Measurements from ENCODE around the gene AGAP9. TPM values are rescaled to one million over a fixed set of nuclear protein-coding genes. Genes with fewer than 3 reads are reported as not detected.
"Not testable (repeated sequence)": the region's sequence is repeated elsewhere in the genome, so short reads cannot be mapped to it uniquely, and the experiment has no call there.

AGAP9 gene
- total RNA-seq, 2 experiments from 2014 or later, result 3.7 to 3.8 TPM

DNA sequence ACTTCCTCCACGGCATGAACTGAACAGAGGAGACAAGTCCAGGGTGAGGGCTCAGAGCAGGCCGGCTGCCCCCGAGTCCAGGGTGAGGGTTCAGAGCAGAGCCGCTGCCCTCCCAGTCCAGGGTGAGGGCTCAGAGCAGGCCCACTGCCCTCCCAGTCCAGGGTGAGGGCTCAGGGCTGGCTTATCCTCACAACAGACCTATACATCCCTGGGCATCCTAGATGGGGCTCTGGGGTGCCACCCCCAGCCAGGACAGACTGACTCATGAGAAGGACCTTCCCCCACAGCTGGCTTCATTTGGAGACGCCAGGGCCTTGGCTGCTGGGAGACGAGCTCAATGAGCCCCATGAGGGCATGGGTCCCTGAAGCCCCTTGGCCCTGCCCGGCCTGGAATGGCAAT, 33.8 kb downstream of the AGAP9 start:
- POLR2A ChIA-PET, CTCF ChIA-PET: not testable (repeated sequence)

DNA sequence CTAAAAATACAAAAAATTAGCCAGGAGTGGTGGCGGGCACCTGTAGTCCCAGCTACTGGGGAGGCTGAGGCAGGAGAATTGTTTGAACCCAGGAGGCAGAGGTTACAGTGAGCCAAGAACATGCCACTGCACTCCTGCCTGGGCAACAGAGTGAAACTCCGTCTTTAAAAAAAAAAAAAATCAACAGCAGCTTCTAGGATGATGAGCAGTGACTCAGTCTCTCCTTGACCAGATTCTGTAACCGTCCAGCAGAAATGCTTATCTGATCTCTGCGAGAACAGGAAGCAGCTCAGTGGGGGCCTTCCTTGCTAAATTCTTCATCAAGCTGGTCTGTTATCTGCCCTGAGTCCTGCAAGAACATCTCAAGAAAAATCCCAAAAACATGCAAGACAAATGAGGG, 37.5 kb downstream of the AGAP9 start:
- CTCF ChIA-PET, POLR2A ChIA-PET: not testable (repeated sequence)

DNA sequence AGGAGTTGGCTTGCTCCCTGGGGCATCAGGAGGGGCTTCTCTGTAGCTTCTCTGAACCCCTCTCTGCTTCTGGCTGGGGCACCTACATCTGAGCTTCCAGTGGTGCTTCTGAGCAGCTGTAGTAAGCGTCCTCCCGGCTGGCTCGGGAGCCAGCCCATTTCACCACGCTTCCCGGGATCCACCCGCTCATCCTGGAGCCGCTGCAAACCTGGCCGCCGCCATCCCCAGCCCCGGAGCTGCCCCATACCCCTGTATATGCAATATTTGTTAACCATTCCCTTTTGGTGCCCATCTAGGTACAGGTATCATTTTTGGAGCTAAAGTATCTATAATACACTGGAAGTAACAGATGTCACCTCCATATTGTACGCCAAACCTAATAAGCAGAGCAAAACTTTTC, 38.7 kb downstream of the AGAP9 start:
- CTCF ChIA-PET, POLR2A ChIA-PET: not testable (repeated sequence)

DNA sequence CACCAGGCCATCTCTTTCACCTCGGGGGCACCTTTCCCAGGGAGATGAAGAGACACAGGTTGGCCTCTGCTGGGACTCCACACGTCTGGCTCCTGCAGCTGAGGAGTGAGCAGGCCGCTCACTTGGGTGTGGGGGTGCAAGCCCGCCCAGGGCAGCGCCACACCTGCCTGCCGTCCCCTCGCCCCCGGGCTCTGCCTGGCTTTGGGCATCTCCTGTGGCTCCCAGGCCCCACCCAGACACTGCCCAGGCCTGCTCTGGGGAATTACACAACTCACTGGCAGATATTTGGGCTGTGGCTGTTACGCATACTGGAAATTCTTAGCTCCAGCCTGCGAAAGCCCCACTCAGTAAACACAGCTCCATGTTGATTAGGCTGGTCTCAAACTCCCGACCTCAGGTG, 39.5 kb downstream of the AGAP9 start, which contains the start of gene ANXA8:
ANXA8 (minus strand) TSS at position 193 of the 400 bp plus-strand sequence; CDS start at position 11, 182 bp downstream.
- CTCF ChIA-PET, POLR2A ChIA-PET: not testable (repeated sequence)

DNA sequence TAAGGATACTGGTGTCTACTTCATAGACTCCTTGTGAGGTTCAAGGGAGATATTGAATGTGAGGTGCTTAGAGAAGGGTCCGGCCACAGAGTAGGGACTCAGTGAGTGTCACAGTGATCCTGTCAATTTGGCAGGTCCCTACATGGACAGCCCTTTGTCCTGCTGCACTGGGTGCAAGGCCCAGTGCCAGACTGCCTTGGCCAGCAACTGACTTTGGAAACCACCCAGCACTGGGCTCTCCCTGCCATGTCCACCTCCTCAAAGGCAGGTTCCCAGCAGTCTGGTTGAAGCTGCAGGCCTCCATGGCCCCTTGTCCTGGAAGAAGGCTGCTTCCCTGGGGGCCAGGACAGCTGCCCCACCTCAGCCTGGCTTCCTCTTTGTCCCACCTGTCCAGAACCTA, 41.1 kb downstream of the AGAP9 start:
- CTCF ChIA-PET, POLR2A ChIA-PET: not testable (repeated sequence)

DNA sequence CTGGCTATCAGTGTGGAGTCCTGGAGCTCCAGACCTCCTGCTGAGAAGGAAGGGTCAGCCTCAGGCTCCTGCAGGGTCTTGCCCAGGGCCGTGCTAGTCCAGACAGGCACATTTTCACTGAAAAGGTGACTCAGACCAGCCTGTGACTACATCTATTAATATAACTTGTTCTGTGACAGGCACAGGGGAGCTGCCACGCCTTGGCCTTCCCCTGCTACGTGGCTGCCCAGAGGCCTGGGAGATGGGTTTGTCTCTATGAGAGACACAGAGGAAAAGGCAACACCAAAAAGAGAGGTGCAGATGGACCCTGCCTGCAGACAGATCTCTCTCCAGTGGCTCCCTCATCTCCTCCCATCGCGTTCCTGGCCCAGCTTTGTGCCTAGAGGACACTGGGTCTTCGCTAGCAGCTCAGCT, 41.7 kb downstream of the AGAP9 start:
- CTCF ChIA-PET, POLR2A ChIA-PET: not testable (repeated sequence)

DNA sequence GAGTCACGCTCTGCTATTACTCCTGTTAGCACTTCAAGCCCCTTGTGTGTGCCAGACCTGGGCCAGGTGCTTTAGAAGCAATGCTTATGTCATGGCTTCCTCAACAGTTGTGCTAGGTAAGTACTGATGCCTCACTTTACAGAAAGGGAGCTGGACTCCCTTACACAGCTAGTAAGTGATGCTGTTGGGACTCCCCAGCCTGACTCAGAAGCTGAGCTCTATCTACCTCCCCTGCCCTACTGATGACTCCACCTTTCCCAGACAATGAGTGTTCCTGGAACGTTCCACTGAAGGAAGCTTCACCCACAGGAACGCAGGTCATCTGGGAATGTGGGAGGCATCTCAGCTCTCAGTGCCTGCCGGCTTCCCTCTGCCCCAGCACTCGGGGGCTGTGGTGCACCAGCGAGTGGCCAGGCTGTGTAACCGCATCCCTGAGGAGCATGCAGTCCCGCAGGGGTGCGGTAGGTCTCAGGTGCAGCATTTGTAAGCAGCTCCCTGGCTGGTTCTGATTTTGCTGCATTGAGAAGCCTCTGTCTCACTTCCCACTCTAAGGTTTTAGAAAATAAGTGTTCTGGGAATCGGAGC, 42.2 kb downstream of the AGAP9 start:
- POLR2A ChIA-PET, CTCF ChIA-PET: not testable (repeated sequence)

DNA sequence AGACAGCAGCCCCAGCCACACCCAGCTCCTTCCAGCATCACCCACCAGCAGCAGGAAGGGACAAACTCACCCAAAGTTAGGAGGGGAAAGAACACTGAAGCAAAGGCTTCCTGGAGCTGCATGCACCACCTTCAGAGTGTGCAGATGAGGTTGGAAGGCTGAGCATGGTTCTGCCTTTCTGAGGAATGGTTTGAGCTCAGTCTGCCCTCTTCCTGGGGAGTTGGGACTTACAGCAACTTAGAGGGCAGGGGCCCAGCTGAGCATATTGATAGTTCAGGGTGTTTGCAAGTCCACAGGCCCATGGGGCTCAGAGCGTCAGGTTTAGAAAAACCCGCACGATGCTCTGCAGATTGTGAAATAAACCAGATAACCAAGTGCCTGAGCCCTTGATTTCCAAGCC, 43.3 kb downstream of the AGAP9 start:
- POLR2A ChIA-PET, result not testable (repeated sequence)

DNA sequence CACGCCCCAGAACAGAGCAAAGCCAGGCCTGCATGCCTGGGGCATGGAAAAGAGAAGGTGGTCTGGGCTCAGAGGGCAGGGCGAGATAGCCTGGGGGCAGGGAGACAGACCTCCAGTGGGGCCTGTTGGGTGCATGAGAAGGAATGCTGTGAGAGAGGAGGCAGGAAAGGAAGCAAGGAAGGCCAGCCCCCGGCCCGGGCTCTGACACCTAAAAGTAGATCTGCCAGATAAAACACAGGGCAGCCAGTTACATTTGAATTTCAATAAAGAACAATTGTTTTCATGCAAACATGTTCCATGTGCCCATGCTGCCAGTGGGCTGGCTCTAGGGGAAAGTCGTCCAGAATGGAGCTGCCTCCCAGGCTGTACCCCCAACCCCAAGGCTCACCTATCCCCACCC, 45.3 kb downstream of the AGAP9 start:
- POLR2A ChIA-PET, CTCF ChIA-PET: not testable (repeated sequence)

More for the DNA sequence above, 43.3 kb downstream of the AGAP9 start:
- CTCF ChIA-PET, result not testable (repeated sequence)

DNA sequence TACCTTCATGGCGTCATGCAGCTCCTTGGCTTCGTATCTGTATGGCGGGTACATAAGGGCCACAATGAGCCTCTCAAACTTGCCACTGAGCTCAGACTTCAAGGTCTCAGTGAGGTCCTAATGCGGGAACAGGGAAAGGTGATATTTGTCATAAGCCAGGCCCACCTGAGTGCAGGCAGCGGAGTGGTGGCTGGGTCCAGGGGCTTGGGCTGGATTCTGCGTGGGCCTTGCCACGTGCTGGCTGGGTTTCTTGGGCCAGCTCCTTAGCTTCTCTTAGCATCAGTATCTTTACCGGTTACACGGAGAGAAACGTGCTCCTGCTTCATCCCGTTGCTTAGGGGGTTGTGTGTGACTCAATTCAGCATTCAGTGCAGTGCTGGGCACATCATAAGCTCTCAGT, 46.4 kb downstream of the AGAP9 start:
- CTCF ChIA-PET, POLR2A ChIA-PET: not testable (repeated sequence)

DNA sequence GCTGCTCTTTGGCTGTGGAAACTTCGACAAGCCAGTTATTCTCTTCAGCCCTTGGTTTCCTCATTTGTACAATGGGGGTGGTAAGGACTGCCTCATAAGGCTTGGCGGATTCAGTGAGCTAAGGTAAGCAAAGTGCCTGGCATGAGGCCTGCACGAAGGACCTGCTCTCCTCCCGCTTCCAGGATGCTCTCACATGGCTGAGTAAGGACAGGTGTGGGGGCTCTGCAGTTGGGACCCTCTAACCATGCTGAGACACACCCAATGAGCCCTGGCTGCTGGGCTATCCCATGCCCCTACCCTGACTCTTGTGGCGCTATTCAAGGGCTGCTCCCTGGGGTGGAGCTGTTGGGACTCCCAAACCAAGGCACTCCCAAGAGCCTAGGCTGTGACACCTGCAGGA, 48.3 kb downstream of the AGAP9 start:
- POLR2A ChIA-PET, CTCF ChIA-PET: not testable (repeated sequence)

DNA sequence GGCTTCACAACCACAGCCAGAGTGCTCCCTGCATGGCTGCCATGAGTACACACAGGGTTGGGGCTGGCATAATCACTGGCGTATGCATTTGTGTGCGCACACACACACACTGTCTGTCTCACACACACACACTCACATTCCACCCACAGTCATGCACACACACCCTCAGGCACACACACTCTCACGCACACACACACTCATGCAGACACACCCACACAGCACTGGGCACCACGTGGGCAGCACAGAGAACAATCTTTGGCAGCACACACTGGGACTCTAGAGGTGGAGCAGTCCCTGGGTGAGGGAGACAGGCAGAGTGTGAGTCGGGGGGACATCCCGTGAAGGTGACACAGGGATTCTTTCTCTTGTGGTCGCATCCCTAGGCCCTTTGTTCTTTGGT, 49.9 kb downstream of the AGAP9 start:
- CTCF ChIA-PET, POLR2A ChIA-PET: not testable (repeated sequence)

DNA sequence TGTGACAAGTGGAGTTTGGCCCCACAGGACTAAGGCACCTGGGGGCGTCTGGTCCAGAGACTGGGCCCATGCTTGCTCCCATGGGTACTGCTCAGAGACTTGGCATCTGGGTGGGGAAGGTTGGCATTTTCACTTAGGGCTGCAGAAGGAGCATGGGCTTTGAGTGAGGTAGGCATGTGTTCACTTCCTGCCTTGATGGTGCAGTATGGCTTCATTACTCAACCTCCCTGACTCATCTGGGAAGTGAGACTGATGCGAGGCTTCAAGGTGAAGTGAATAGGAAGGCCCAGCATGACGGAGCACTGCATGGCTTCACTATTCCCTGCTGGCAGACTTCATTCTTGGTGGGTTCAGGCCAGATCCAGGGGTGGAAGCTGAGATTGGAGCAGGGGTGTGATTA, 50.8 kb downstream of the AGAP9 start:
- CTCF ChIA-PET, POLR2A ChIA-PET: not testable (repeated sequence)

DNA sequence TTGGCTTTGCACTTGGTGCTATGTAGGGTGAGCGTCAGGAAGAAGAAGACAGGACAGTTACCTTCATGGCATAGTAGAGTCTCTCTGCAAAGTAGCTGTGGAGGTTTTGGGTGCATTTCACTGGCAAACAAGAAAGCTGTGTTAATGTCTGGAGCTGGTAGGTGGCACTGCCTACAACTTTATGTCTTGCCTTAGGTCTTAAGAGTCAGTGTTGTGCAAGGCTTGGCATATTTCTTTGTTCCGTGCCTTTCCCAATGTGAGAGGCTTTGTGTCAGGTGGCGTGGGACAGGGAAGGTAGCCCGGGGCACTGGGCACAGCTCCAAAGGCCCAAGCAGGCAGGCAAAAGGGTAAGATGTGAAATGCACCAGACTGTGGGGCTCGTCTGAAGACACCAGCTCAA, 51.4 kb downstream of the AGAP9 start:
- POLR2A ChIA-PET, CTCF ChIA-PET: not testable (repeated sequence)

DNA sequence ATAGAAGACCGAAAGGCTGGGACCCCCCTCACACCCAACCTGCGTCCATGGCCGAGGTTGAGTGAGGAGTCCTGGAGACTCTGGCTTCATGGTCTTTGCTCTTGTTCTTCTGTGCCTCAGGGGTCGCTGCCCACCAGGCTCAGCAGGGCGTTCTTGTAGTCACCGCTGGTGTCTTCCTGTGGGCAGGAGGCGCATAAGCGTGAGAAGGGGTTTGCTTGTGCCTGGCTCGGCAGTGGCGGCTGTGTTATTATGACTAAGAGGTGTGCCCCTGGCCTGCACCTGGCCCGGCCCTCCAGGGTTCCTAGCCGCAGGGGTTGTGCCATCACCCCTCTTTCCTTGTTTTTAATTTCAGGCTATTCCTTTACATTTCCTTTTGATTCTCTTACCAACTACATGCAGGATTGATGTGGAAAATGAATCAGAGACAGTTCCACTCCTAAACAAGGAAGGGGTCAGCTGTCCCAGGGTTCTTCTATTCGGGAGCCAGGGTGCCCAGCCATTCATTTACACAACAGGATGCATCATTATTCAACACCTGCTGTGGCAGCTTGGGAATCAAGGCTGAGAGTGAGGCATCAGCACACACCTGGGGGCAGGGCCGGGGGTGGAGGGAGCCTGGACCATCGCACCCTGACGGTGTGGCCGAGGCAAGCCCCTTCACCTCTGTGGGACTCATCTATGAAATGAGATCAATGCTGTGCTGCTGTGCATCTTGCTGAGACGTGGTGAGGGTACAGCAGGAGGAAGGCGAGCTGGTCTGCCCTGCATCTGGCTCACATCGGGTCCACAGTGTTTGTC, 54.5 kb downstream of the AGAP9 start:
- CTCF ChIA-PET, POLR2A ChIA-PET: not testable (repeated sequence)

DNA sequence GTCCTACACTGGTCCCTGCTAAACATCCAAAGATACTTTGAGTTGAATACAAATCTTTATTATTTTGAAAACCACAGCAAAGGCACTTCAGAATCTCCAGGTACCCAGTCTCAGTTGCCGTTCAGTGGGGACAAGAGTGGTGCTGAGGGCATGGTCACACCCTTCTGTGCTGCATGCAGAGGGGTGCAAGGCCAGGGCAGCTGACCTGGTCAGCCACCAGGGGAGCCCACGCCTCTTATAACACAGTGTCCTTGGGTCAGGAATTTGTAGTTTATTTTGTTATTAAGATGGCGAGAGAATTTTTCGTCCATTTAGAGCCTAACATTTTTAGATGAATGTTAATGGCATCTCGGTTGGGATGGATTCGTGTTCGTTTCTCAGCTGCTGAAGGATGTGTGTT, 55.5 kb downstream of the AGAP9 start:
- CTCF ChIA-PET, POLR2A ChIA-PET: not testable (repeated sequence)

DNA sequence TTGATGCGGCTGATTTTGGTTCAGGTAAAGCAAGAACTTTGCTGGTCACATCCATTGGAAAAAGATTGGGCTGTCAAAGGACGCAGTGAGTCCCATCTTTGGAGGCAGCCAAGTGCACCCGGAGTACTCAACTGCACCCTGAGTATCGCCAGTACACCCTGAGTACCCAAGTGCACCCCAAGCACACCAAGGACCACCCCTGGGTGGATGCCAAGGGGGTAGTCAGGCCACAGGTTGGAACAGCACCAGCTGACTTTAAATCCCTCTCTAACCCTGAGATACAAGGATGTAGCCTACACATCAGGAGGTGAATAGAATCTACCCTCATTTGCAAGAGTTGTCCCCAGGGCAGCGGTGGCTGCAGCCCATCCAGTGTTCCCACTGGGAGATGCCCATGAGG, 56.0 kb downstream of the AGAP9 start:
- POLR2A ChIA-PET, CTCF ChIA-PET: not testable (repeated sequence)

DNA sequence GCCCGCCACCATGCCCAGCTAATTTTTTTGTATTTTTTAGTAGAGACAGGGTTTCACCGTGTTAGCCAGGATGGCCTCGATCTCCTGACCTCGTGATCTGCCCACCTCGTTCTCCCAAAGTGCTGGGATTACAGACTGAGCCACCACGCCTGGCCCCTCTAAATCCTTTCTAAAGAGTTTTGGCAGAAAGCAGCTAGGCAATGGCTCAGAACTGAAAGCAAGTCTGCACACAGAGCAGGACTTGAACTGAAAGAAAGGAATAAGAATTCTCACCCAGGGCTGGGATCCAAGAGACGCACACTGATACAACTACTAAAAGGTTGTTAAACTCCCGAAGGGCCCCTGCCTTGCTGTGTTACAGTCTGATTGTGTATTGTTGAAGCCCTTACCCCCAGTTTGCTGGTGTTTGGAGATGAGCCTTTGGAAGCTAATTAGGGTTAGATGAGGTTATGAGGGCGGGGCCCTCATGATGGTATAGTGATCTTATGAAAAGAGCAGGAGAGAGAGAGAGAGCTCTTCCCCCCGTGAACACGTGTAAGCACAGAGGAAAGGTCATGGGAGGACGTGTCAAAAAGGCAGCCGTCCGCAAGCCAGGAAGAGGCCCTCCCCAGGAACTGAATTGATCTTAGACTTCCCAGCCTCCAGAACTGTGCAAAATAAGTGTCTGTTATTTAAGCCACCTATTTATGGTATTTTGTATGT, 58.1 kb downstream of the AGAP9 start:
- POLR2A ChIA-PET, CTCF ChIA-PET: not testable (repeated sequence)

DNA sequence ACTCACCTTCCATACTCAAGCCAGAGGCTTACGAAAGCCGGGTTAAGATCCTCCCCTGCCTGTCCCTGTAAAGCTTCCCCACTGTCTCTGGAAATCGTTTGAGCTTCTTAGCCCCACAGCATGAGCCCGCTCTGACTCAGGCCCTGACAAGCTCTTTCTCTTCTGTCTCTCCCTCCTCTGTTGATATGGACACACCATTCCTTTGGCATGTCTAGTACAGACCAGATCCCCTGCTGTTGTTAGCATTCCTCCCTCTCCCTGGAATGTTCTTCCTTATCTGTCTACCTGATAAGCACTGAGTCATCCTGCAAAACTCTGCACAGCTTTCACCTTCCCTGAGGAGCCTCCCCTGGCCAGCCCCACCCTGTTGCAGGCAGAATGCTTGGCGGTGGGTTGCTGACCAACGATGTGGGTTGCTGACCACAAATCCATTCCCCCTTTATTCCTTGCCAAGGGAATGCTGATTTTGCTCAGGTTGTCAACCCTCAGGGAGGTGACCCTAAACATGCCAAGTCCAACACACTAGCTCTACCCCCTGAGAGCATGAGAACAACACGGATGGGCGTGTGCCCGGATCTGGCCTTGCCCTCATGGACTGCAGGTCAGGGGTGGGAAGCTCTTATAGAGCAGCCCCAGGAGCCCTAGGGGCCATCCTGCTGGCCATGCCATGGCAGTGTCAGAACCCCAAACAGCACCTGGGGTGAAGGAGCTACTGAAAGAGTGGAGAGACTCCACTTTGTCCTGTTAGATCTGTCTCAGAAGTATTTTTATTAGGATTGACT, 60.7 kb downstream of the AGAP9 start:
- CTCF ChIA-PET, POLR2A ChIA-PET: not testable (repeated sequence)

DNA sequence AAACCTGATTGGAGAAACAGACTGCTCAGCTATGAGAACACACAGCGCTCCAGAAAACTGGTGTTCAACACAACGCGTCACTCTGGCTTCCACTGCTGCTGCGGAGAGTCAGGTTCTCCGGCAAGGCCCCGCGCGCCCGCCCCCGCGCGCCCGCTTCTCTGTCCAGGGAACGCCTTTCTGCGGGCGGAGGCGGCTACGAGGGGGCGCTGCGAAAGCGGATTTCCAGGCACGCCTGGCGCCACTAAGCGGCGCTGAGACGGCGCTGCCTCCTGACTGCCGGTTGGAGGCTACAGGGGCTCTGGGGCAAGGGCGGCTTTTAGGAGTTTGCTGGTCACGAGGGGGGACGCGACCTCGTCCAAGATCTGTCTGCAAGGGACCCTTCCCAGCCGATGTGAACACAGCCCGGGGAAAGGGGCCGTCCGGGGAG, 62.2 kb downstream of the AGAP9 start:
- CTCF ChIA-PET, POLR2A ChIA-PET: not testable (repeated sequence)

Data from activated CD8-positive, alpha-beta memory T cell treated with anti-CD3 and anti-CD28 coated beads for 36 hours (primary cell).